Superior temporal gyrus (tissue), 1 donor: Measurements from ENCODE around the gene POLH.
"Not testable (repeated sequence)": the region's sequence is repeated elsewhere in the genome, so short reads cannot be mapped to it uniquely, and the experiment has no call there.

Experiments used
- DNase-seq: peaks from one replicate; pipeline ENCODE4 v3.0.0-alpha.2; 2016; ENCODE audit errors: extremely low spot score

POLH gene

DNA sequence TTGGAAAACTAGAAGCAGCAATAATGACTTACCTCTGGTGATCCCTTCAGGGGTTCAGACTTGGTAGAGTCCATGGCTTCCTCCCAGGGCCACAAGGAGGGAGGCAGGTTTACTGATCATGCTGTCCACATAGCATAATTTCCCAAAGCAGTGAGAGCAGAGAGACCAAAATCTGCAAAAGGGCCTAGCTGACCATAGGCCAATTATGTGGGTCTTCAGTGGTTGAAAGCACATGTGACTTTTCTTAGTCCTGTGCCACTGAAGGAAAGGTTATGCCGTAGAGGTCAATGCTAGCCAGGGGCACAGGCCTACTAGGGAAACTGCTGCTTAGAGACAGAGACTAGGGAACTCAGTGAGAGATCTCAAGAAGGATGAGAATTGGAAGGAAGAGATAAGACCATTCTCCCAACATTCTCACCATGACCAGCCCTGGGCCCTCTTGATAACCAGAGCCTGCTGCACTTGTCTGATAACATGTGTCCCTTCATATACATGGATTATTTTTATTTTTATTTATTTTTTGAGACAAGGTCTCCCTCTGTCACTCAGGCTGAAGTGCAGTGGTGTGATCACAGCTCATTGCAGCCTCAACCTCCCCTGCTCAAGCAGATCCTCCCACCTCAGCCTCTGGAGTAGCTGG, 55.1 kb downstream of the POLH start:
- DNase-seq: no peak

DNA sequence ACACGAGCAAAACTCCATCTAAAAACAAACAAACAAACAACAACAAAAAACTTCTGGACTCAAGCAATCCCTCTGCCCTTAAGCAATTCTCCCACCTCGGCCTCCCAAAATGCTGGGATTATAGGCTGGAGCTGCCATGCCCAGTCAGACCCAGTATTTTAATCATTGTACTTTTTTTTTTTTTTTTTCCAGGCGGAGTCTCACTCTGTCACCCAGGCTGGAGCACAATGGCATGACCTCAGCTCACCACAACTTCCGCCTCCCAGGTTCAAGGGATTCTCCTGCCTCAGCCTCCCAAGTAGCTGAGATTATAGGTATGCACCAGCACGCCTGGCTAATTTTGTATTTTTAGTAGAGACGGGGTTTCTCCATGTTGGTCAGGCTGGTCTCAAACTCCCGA, 57.0 kb downstream of the POLH start:
- not testable (repeated sequence) for DNase-seq

DNA sequence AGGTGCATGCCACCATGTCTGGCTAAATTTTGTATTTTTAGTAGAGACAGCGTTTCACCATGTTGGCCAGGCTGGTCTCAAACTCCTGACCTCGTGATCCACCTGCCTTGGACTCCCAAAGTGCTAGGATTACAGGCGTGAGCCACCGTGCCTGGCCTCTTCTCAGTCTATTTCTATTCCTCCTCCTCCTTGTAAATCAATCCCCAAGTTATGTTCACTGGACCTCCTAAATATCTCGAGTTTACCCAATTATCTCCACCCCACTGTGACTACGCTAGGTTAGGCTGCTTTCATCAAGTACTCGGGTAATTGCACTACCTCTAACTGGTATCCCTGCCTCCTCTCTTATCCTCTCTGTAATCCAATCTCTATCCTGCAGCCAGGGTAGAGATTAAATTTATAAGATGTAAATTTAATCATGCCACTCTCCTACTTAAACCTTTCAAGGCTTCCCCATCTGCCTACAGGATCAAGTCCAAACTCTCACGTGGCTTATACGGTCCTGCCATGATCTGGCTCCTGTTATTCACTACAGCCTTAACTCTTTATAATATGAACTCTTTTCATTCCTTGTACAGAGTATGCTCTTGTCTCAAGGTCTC, 58.8 kb downstream of the POLH start:
- no peak for DNase-seq

DNA sequence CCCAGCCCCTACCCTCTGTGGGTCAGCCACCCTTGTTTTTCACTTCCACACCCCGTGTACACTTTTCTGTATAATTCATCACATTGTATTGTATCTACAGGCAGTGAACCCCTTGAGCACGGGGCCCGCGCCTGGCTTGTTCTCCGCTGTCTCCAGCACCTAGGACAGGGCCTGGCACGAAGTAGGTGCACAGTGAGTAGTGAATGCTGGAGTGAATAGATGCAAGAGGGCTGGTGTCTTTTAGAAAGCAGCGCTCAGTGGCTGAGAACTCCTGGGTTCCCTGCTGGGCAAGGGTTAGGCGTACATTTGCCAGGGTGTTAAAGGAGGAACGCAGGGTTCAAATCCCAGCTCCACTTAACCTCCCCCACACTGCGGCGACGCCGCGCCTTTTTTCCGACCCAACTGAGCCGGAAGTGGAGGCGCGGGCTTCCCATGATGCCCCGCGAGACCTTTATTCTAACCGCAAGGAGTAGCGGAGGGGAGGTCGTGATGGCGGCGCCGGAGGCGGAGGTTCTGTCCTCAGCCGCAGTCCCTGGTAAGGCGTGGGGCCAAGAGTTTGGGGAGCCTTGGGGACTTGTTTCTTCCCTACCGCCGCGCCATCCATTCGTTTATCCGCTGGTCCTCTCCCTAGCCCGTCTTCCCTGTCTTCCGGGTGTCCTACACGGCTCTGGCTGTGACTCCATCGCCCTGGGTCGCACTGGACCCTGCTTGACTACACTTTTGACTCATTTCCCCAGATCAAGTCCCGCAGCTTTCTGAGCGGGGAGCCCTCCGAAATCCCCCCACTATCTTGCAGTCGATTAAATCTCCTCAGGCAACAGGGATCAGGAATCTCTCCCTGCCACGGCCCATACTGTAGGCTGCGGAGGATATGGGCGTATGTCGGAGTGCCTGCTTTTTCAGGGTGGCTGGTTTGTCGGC, 59.7 kb downstream of the POLH start, which contains the start of gene MAD2L1BP:
MAD2L1BP (plus strand) TSS at position 454 of the 921 bp plus-strand sequence; CDS start at position 490, 36 bp downstream.
- DNase-seq: peak; percentile 93

DNA sequence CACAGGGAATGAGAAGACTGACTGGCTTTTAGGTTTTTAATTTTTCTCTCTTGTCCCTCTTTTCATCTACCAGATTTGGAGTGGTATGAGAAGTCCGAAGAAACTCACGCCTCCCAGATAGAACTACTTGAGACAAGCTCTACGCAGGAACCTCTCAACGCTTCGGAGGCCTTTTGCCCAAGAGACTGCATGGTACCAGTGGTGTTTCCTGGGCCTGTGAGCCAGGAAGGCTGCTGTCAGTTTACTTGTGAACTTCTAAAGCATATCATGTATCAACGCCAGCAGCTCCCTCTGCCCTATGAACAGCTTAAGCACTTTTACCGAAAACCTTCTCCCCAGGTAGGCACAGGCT, 60.3 kb downstream of the POLH start:
- no peak for DNase-seq

DNA sequence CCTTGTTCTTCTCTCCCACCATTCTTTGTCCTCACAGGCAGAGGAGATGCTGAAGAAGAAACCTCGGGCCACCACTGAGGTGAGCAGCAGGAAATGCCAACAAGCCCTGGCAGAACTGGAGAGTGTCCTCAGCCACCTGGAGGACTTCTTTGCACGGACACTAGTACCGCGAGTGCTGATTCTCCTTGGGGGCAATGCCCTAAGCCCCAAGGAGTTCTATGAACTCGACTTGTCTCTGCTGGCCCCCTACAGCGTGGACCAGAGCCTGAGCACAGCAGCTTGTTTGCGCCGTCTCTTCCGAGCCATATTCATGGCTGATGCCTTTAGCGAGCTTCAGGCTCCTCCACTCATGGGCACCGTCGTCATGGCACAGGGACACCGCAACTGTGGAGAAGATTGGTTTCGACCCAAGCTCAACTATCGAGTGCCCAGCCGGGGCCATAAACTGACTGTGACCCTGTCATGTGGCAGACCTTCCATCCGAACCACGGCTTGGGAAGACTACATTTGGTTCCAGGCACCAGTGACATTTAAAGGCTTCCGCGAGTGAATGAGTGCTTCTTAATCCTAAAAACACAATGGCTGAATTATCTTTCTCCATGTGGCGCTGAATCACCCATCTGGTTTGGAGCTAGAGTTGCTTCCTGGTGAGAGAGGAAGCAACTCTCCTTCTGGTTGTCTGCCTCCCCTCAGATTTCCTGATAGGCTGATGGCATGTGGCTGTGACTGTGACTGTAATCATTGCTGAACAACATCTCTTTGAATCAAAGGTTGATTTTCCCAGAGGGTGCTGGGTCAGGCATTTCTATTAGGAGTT, 64.2 kb downstream of the POLH start:
- DNase-seq: no peak

DNA sequence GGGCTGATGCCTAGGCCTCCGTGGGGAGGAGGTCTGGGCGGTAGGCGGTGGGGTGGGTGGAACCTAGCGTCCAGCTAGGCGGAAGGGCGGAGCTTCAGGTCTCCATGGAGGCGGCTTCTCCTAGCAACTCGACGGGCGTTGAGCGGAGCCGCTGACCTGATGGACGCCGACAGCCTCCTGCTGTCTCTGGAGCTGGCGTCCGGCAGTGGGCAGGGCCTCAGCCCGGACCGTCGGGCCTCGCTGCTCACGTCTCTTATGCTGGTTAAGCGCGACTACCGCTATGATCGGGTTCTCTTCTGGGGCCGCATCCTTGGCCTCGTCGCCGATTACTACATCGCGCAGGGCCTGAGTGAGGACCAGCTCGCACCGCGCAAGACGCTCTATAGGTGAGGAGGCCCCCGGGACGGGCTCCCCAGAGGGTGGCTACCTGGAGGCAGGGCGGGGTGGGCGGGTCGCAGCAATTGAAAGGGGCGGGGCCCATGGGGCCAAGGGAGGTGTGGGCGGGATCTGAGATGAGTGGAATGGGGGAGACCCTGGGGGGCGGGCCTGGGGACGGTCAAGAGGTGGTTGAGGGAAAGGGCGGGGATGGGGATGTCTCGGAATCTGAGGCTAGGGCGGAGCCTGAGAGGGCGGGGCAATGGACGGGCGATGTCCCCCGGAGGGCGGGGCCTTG, 69.1 kb downstream of the POLH start, which contains the start of gene RSPH9:
RSPH9 (plus strand) TSS at position 97 of the 673 bp plus-strand sequence; CDS start at position 160, 63 bp downstream.
- DNase-seq: no peak

DNA sequence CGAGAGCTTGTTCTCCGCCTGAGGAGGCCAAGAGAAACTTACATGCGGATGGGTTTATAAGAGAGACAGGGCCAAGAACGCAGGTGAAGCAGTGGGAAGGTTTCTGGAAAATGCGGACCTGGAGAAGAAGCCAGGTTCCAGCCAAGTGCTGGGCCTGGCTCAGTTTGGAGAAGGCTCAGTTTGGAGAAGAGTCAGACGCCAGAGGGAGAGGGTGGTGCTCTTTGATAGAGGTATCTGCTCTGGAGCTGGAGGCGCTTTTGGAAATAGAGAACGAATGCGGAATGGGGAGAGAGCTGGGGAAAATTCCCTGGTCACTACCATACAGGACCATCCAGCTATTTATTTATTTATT, 69.6 kb downstream of the POLH start:
- no peak for DNase-seq

DNA sequence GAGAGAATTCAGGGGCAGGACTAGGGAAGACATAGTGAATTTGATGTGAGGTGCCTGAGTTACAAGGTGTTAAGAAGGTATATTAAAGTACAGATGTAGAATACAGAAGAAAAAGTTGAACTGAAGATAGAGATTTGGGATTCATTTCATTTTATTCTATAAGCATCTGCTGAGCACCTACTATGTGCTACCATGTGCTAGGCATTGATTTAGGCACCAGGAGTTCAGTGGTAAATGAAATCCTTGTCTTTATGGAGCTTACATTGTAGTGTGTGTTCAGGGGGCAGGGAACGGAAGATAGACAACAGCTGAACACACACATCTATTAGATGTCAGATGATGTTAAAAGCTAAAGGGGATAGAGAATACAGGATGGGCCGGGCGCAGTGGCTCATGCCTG, 71.6 kb downstream of the POLH start:
- no peak for DNase-seq

DNA sequence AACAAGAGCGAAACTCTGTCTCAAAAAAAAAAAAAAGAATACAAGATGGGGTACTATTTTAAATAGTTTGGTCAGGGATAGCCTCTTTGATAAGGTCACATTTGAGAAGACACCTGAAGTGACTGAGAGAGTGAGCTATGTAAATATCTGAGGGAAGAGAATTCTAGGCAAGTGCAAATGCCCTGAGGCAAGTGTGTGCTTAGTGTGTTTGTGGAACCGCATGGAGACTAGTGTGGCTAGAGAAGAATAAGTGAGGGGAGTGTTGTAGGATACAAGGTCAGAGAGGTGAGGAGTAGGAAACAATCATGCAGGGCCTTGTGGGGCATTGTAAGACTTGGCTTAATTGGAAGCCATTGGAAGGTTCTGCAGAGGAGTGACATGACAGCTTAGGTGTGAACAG, 72.3 kb downstream of the POLH start:
- no peak for DNase-seq

DNA sequence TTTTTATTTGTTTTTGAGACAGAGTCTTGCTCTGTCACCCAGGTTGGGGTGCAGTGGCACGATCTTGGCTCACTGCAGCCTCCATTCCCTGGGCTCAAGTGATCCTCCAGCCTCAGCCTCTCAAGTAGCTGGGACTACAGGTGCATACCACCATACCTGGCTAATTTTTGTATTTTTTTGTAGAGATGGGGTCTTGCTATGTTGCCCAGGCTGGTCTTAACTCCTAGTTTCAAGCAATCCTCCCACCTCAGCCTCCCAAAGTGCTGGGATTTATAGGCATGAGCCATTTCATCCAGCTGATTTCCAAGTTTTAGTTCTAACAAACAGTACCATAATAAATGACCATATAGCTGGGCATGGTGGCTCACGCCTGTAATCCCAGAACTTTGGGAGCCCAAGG, 76.8 kb downstream of the POLH start:
- not testable (repeated sequence) for DNase-seq

DNA sequence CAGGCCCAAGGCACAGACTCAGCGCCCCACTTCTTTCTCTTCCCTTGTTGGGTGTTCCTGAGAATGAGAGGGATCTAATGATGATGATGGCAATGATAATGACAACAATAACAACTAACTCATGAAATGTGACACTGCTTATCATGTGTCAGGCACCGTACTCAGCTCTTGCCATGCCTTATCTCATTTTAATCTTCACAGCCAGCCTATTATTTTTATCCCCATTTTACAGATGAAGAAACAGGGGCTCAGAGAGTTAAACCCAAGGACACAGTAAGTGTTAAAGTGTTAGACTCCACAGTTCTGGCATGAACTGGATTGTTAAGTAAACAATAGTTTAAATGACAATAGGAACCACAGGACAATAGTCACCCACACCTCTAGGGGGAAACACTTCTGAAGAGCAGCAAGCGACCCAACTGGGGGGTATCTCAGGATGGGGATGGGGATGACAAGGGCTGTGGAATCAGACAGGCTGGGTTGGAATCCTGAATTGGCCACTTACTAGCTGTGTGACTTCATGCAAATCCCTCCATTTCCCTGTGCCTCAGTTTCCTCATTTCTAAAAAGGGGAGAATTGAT, 81.3 kb downstream of the POLH start:
- DNase-seq: no peak

DNA sequence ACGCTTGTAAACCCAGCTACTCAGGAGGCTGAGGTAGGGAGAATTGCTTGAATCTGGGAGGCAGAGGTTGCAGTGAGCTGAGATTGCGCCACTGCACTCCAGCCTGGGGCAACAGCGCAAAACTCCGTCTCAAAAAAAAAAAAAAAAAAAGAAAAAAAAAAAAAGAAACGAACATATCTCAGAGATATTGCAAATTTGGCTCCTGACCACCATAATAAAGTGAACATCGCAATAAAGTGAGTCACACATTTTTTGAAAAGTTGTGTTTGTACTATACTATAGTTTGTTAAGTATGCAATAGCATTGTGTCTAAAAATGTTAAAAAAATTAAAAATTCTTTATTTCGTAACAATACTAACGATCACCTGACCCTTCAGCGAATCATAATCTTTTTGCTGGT, 82.2 kb downstream of the POLH start:
- no peak for DNase-seq

DNA sequence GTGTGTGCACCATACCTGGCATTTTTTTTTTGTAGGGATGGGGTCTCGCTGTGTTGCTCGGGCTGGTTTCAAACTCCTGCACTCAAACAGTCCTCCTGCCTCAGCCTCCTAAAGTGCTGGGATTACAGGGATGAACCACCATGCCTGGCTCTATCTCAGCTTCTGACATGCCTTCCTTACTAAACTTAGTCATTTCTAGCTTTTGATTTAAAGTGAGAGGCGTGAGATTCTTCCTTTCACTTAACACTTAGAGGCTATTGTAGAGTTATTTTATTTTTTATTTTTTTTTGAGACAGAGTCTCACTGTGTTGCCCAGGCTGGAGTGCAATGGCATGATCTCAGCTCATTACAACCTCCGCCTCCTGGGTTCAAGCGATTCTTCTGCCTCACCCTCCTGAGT, 87.0 kb downstream of the POLH start:
- not testable (repeated sequence) for DNase-seq
